ENCODE measurements around the gene MTFMT.

Gene MTFMT

DNA sequence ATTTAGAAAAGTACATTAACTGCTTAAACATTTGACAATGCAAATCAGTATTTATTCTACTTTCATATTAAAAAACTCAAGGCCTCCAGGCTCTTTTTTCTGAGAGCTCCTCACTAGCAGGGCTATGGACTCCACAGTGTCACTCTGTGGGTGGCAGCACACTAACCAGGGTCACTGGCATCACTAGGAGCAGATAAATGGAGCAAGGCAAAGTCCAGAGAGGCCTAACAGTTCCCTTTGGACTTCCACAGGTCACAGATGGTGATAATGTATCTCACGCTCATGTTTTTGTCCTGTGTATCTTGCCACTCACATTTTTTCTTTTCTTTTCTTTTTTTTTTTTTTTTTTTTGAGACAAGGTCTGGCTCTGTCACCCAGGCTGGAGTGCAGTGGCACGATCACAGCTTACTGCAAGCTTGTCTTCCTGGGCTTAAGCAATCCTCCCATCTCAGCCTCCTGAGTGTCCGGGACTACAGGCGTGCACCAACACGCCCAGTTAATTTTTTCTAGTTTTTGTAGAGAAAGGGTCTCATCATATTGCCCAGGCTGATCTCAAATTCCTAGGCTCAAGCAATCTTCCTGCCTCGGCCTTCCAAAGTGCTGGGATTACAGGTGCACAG, 47.5 kb downstream of the MTFMT start:
- no peak for DNase-seq

- DNase-seq, result no peak
These were observed 50.2 kb downstream of the MTFMT start for GRCh38 chr15:64979252-64979710.

GRCh38 chr15:64975390-64975789, 54.0 kb downstream of the MTFMT start:
- DNase-seq, result no peak

DNA sequence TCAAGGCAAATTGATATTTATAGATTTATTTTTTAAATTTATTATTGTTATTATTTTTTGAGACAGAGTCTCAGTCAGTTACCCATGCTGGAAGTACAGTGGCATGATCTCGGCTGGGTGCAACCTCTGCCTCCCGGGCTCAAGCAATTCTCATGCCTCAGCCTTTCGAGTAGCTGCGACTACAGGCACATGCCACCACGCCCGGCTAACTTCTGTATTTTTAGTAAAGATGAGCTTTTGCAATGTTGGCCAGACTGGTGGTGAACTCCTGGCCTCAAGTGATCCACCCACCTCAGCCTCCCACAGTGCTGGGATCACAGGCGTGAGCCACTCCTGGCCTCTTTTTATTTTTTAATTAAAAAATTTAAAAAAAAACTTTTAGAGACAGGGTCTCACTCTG, 58.7 kb downstream of the MTFMT start:
- DNase-seq, result no peak

DNA sequence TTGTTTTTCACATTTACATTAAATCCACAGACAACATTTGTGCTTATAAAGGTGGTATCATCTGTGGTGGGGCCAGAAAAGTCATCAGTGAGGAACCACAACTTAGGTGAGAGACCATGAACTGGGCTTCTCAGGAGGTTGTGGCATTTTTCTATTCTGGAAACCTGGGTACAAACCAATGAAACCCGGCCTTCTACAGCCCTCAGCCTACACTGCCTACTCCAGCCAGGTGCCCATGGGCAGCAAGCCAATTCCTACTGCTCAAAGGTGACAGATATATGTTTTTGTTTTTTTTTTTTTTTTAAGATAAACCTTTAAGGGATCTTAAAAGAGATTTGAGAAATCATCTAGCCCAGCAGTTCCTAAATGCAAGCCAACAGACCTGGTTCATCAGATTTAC, 60.0 kb downstream of the MTFMT start:
- no peak for DNase-seq

GRCh38 chr15:64961013-64961412, 68.4 kb downstream of the MTFMT start:
- DNase-seq, result no peak

- no peak for DNase-seq
These were observed 69.3 kb downstream of the MTFMT start for GRCh38 chr15:64960153-64960552.

- no peak for DNase-seq
These were observed 70.3 kb downstream of the MTFMT start for GRCh38 chr15:64959128-64959527.

- no peak for DNase-seq
These were observed 75.0 kb downstream of the MTFMT start for GRCh38 chr15:64954395-64954794.

DNA sequence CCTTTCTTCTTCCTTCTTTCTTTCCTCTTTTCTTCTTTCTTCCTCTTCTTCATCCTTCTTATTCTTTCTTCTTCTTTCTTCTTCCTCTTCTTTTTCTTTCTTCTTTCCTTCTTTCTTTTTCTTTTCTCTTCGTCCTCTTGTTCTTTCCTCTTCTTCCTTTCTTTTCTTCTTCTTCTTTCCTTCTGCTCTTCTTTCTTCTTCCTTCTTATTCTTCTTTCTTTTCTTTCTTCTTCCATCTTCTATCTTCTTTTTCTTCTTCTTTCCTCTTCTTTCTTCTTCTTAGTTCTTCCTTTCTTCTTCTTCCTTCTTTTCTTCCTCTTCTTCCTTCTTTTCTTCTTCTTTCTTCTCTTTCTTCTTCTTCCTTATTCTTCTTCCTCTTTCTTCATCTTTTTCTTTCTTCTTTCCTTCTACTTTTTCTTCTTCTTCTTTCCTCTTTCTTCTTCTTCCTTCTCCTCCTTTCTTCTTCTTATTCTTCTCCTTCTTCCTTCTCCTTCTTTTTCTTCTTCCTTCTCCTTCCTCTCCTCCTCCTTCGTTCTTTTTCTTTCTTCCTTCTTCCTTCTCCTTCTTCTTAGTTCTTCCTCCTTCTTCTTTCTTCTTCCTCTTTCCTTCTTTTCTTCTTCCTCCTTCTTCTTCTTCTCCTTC, 77.5 kb downstream of the MTFMT start:
- DNase-seq, result no peak
